ENCODE measurements around the gene ICE2.

GRCh38 chr15:60480888-60481287 is 1.9 kb upstream of the ICE2 start:
- TF ChIP-seq CSDC2 (CRISPR knock-in tag; IDR thresholded peaks at IDR 0.05) (no peak), ZNF8 (CRISPR knock-in tag; IDR thresholded peaks at IDR 0.05) (no peak)
